ENCODE data around the gene NDST1.

The NDST1 gene

GRCh38 chr5:150490754-150491153 lies 17.2 kb upstream of the NDST1 start:
- TF ChIP-seq, protein P1, sequence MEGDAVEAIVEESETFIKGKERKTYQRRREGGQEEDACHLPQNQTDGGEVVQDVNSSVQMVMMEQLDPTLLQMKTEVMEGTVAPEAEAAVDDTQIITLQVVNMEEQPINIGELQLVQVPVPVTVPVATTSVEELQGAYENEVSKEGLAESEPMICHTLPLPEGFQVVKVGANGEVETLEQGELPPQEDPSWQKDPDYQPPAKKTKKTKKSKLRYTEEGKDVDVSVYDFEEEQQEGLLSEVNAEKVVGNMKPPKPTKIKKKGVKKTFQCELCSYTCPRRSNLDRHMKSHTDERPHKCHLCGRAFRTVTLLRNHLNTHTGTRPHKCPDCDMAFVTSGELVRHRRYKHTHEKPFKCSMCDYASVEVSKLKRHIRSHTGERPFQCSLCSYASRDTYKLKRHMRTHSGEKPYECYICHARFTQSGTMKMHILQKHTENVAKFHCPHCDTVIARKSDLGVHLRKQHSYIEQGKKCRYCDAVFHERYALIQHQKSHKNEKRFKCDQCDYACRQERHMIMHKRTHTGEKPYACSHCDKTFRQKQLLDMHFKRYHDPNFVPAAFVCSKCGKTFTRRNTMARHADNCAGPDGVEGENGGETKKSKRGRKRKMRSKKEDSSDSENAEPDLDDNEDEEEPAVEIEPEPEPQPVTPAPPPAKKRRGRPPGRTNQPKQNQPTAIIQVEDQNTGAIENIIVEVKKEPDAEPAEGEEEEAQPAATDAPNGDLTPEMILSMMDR (conservative IDR thresholded peaks at IDR 0.05): no peak
- H3K27ac ChIP-seq: no peak overlapping the region

DNA sequence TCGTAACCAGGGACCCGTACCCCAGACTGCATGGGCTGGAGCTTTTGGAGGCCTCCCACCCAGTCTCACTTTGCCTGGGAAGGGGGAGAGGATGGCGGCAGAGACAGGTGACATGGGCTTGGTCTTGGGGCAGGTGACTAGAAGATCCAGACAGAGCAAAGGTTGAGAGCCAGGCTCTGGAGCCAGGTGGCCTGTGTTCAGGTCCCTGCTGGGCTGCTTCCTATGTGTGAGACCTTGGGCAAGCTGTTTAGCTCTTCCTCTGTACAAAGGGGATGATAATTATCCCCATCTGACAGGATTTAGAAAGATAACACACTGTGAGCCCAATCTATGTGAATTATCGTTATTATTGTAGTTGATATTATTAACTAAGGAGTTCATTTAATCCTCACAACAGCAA lies 16.1 kb upstream of the NDST1 start:
- TF ChIP-seq, protein P1 (conservative IDR thresholded peaks at IDR 0.05): no peak
- no peak for TF ChIP-seq ZFX (IDR thresholded peaks at IDR 0.05)
- no peak overlapping the region for H3K27ac ChIP-seq

DNA sequence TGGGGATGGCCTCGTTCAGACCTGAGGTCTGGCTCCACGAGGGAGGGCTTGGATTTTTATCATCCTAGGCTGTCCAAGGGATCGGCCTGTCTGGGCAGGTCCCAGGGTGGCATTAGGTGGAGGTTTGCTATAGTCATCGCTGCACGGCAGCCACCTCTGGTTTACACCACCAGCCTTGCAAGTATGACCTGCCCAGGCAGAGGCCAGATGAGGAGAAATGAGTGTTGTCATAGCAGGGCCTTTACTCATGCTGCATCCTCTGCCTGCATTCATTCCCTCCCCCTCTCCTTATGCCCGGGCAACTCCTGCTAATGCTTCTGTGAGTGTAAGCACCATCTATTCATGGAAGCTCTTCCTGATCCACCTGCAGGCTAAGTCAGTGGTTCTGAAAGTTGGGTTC lies 15.3 kb upstream of the NDST1 start:
- TF ChIP-seq, protein P1 (conservative IDR thresholded peaks at IDR 0.05): no peak
- TF ChIP-seq ZFX (IDR thresholded peaks at IDR 0.05): no peak
- H3K27ac ChIP-seq: no peak overlapping the region

- TF ChIP-seq, protein P1 (conservative IDR thresholded peaks at IDR 0.05): no peak
- TF ChIP-seq ZFX (IDR thresholded peaks at IDR 0.05): no peak
- no peak overlapping the region for H3K27ac ChIP-seq
These were observed 11.8 kb upstream of the NDST1 start for GRCh38 chr5:150496098-150496497.

DNA sequence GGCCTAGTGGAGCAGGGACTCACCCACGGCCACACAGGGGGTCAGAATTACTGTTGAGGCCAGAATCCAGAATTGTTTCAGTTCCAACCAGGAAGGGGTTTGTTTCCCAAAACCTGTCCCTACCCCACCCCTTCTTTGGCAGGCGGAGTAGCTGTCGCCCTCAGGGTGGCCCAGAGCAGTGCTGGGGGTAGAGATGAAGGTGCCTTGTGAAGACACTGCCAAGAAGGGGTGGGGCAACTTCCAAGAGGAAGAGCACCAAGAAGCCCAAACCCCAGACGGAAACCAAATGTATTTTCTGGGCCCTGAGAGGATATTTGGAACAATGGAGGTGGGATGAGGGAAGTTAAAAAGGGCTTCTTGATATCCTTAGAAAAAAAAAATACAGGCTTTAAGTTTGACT lies 11.4 kb upstream of the NDST1 start:
- TF ChIP-seq, protein P1 (conservative IDR thresholded peaks at IDR 0.05): no peak
- no peak for TF ChIP-seq ZFX (IDR thresholded peaks at IDR 0.05)
- H3K27ac ChIP-seq: no peak overlapping the region

DNA sequence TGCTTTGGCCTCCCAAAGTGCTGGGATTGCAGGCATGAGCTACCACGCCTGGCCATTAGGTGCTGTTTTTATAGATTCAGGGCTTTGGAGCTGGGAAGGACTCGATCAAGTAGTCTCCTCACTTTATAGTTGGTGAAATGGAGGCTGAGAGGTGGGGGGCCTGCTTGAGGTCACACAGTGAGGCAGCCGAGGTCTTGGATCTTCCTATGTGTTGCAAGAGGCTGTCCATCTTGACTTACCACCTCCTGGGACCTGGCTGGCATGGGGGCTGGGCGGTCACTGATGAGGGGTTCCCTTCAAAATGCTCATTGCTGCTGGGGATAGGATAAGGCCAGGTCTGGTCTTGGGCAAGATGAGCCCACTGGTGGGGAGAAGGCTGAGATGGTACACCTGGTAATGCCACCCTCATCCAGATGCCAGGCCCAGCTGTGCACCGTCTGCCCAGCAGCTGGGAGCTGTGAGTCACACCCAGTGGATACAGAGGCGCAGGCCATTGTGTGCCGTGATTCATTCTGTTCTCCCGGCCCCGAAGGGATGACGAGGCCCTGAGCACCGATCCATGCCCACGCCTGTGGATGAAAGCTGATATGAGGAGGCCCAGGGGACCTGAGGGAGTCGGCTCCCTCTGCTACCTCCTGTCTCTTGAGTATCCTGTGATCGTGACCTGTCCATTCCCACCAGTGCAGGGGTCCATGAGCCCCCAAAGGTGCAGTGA lies 10.5 kb upstream of the NDST1 start:
- TF ChIP-seq, protein P1 (conservative IDR thresholded peaks at IDR 0.05): no peak
- TF ChIP-seq ZFX (IDR thresholded peaks at IDR 0.05): no peak
- H3K27ac ChIP-seq: peak overlapping the region; percentile 64

DNA sequence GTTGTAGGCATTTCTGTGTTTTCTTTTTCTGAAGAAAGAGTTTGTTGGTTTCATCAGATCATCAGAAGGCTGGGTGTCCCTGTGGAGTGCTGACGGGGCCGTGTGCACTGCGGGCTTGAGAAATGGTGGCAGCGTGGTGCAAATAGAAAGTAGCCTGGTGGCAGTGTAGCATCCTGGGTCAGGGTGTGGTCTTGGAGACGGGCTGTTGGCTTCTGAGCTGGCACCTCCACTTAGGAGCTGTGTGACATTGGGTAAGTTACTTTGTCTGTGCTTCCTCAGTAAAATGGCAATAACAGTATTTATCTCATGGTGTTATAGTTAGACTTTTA lies 10.0 kb upstream of the NDST1 start:
- TF ChIP-seq, protein P1 (conservative IDR thresholded peaks at IDR 0.05): no peak
- no peak for TF ChIP-seq ZFX (IDR thresholded peaks at IDR 0.05)
- peak overlapping the region; percentile 64 for H3K27ac ChIP-seq
